H1 (cell line): ENCODE data around the gene CDH11. TPM values are rescaled to one million over a fixed set of nuclear protein-coding genes. Genes with fewer than 3 reads are reported as not detected.

ENCODE experiments used
- CTCF ChIA-PET: fragments of 300-600 bp; sonication (Branson Sonifier 250); formaldehyde crosslinking; loops from one replicate; lab custom pipeline; 2021; ENCODE audit not compliant: partially characterized antibody; lab: Charles Lee
- POLR2A ChIA-PET: fragments of 300-600 bp; sonication (Branson Sonifier 250); formaldehyde crosslinking; loops from one replicate; lab custom pipeline; 2021; ENCODE audit warnings: inconsistent platforms; ENCODE audit not compliant: partially characterized antibody; lab: Charles Lee
- DNase-seq, 2 experiments: peaks; one replicate each; pipeline versions ENCODE4 v3.0.0 to v3.0.0-alpha.2; 2010 to 2022; ENCODE audit warnings: low spot score in 2 of 2, low read depth in 1 of 2, mixed read lengths in 1 of 2
- FAIRE-seq: peaks from 2 replicates; lab custom pipeline; 2011; peaks lifted over from hg19 to GRCh38; lab: Jason Lieb, UNC
- H2AFZ ChIP-seq: 2 replicates; pipeline ENCODE4 v1.8.1; 2012; ENCODE audit warnings: low read length, inconsistent platforms
- H2AK5ac ChIP-seq: 2 replicates; pipeline ENCODE4 v1.6.1; 2013; ENCODE audit warnings: low read depth, low read length
- H2BK120ac ChIP-seq: replicated peaks from 2 replicates; pipeline ENCODE3; 2013; ENCODE audit warnings: low read depth, low read length, inconsistent platforms
- H2BK12ac ChIP-seq: 2 replicates; pipeline ENCODE4 v1.6.1; 2013; ENCODE audit warnings: low read depth, low read length
- H2BK15ac ChIP-seq: 2 replicates; pipeline ENCODE4 v1.6.1; 2013; ENCODE audit warnings: low read length
- H2BK20ac ChIP-seq: 2 replicates; pipeline ENCODE4 v1.6.1; 2013; ENCODE audit warnings: low read length
- H2BK5ac ChIP-seq: 2 replicates; pipeline ENCODE4 v1.6.1; 2013; ENCODE audit warnings: low read depth, low read length
- H3K14ac ChIP-seq: 2 replicates; pipeline ENCODE4 v1.6.1; 2013; ENCODE audit warnings: inconsistent platforms; ENCODE audit not compliant: insufficient read length
- H3K18ac ChIP-seq: 2 replicates; pipeline ENCODE4 v1.6.1; 2013; ENCODE audit warnings: low read length; ENCODE audit errors: extremely low read depth
- H3K23ac ChIP-seq: 2 replicates; pipeline ENCODE4 v1.6.1; 2013; ENCODE audit warnings: inconsistent platforms; ENCODE audit not compliant: insufficient read length
- H3K23me2 ChIP-seq: 2 replicates; pipeline ENCODE4 v1.6.1; 2013; ENCODE audit warnings: low read depth, low read length
- H3K27ac ChIP-seq: 2 replicates; pipeline ENCODE4 v1.6.1; 2011; ENCODE audit warnings: low read depth, low read length, inconsistent platforms
- H3K27me3 ChIP-seq, 4 experiments: replicated peaks in 1 of 4; 1 replicate in 1 of 4; 2 replicates in 3 of 4; pipeline versions ENCODE4 v1.6.1 to v1.8.1; 2011 to 2013; ENCODE audit warnings: low read length in 3 of 4, mild to moderate bottlenecking in 3 of 4, inconsistent platforms in 2 of 4, mixed read lengths in 2 of 4, moderate library complexity in 1 of 4; ENCODE audit not compliant: control insufficient read depth in 3 of 4, insufficient read depth in 3 of 4; ENCODE audit errors: extremely low read depth in 1 of 4
- H3K36me3 ChIP-seq, 4 experiments: 2 replicates each; pipeline versions ENCODE4 v1.6.1 to v1.8.1; 2011 to 2013; ENCODE audit warnings: mild to moderate bottlenecking in 4 of 4, low read length in 3 of 4, moderate library complexity in 2 of 4, control low read depth in 1 of 4, inconsistent platforms in 1 of 4; ENCODE audit not compliant: insufficient read depth in 4 of 4, control insufficient read depth in 2 of 4
- H3K4ac ChIP-seq: replicated peaks from 2 replicates; pipeline ENCODE3; 2013; ENCODE audit warnings: low read length, low read depth, mixed read lengths, inconsistent platforms; ENCODE audit not compliant: insufficient read length
- H3K4me1 ChIP-seq, 4 experiments: replicated peaks in 1 of 4; 1 replicate in 1 of 4; 2 replicates in 3 of 4; pipeline versions ENCODE4 v1.6.1 to v1.8.1; 2011 to 2013; ENCODE audit warnings: low read length in 3 of 4, inconsistent platforms in 2 of 4, mixed read lengths in 1 of 4; ENCODE audit not compliant: insufficient read depth in 4 of 4, control insufficient read depth in 3 of 4
- H3K4me2 ChIP-seq, 2 experiments: 2 replicates each; pipeline versions ENCODE4 v1.6.1 to v1.8.1; 2011 to 2013; ENCODE audit warnings: low read depth in 2 of 2, low read length in 2 of 2, control low read depth in 1 of 2, inconsistent platforms in 1 of 2, mild to moderate bottlenecking in 1 of 2; ENCODE audit not compliant: insufficient read depth in 1 of 2
- H3K4me3 ChIP-seq, 4 experiments: fragments of 200-600, 300-600 bp in 1 of 4; sonication (generic), shearing (Covaris generic), sonication (Bioruptor Twin) in 1 of 4; 2 replicates each; pipeline versions ENCODE4 v1.5.1 to v1.8.1; 2011 to 2016; ENCODE audit warnings: low read length in 4 of 4, low read depth in 3 of 4, control low read depth in 2 of 4, inconsistent platforms in 2 of 4, mild to moderate bottlenecking in 2 of 4, mixed read lengths in 1 of 4, moderate library complexity in 1 of 4; ENCODE audit not compliant: insufficient read depth in 2 of 4; ENCODE audit errors: extremely low read depth in 1 of 4
- H3K56ac ChIP-seq: replicated peaks from 2 replicates; pipeline ENCODE3; 2013; ENCODE audit warnings: low read depth, mild to moderate bottlenecking, mixed read lengths, low read length, inconsistent platforms; ENCODE audit not compliant: insufficient read length
- H3K79me1 ChIP-seq: 2 replicates; pipeline ENCODE4 v1.6.1; 2013; ENCODE audit warnings: low read depth, low read length, control low read depth
- H3K79me2 ChIP-seq, 2 experiments: 2 replicates each; pipeline versions ENCODE4 v1.6.1 to v1.8.1; 2012 to 2013; ENCODE audit warnings: low read length in 2 of 2, mild to moderate bottlenecking in 2 of 2, inconsistent platforms in 1 of 2; ENCODE audit not compliant: insufficient read depth in 2 of 2, control insufficient read depth in 1 of 2
- H3K9ac ChIP-seq, 4 experiments: replicated peaks in 1 of 4; 1 replicate in 1 of 4; 2 replicates in 3 of 4; pipeline versions ENCODE4 v1.6.1 to v1.8.1; 2011 to 2013; ENCODE audit warnings: low read depth in 3 of 4, low read length in 3 of 4, control low read depth in 2 of 4, mild to moderate bottlenecking in 2 of 4, moderate library complexity in 2 of 4, inconsistent platforms in 1 of 4; ENCODE audit errors: extremely low read depth in 1 of 4
- H3K9me3 ChIP-seq, 2 experiments: 2 replicates each; pipeline versions ENCODE4 v1.6.1 to v1.8.1; 2012 to 2013; ENCODE audit warnings: mild to moderate bottlenecking in 2 of 2, moderate library complexity in 2 of 2, control low read depth in 1 of 2, inconsistent platforms in 1 of 2, low read depth in 1 of 2, low read length in 1 of 2, mixed read lengths in 1 of 2; ENCODE audit not compliant: insufficient read depth in 2 of 2
- H4K20me1 ChIP-seq, 2 experiments: replicated peaks in 1 of 2; 2 replicates each; pipeline versions ENCODE3 to v1.8.1; 2011 to 2013; ENCODE audit warnings: inconsistent platforms in 2 of 2, low read length in 2 of 2, mild to moderate bottlenecking in 1 of 2; ENCODE audit not compliant: insufficient read depth in 2 of 2, control insufficient read depth in 1 of 2
- H4K5ac ChIP-seq: 2 replicates; pipeline ENCODE4 v1.6.1; 2013; ENCODE audit warnings: low read length, low read depth, mixed read lengths, inconsistent platforms; ENCODE audit not compliant: insufficient read length
- H4K8ac ChIP-seq: 2 replicates; pipeline ENCODE4 v1.8.0; 2013; ENCODE audit warnings: mild to moderate bottlenecking, moderate library complexity, low read length, inconsistent platforms; ENCODE audit not compliant: insufficient read depth; ENCODE audit errors: extremely low read depth
- H4K91ac ChIP-seq: replicated peaks from 2 replicates; pipeline ENCODE3; 2013; ENCODE audit warnings: low read length, mixed read lengths, inconsistent platforms; ENCODE audit not compliant: insufficient read length
- GABPA ChIP-seq: IDR thresholded peaks from 2 replicates; pipeline ENCODE4 v1.6.1; 2011; ENCODE audit warnings: mild to moderate bottlenecking, low read length, moderate library complexity, borderline replicate concordance; ENCODE audit not compliant: insufficient read depth
- JUN ChIP-seq: IDR thresholded peaks from 2 replicates; pipeline ENCODE4 v1.6.1; 2011; ENCODE audit warnings: low read depth, mild to moderate bottlenecking, improper control_type of control experiment, low read length
- SIRT6 ChIP-seq: IDR thresholded peaks from one replicate; pipeline ENCODE4 v1.7.1; 2012; ENCODE audit warnings: low read length, inconsistent platforms
- TCF12 ChIP-seq: IDR thresholded peaks from 2 replicates; pipeline ENCODE4 v1.6.1; 2011; ENCODE audit warnings: low read depth, mild to moderate bottlenecking, low read length
- WGBS, 2 experiments: shearing (Covaris generic) in 1 of 2; methylation state at CpG; one replicate each; pipeline versions ENCODE4 v1.1.6 to v1.1.7; 2013 to 2015; ENCODE audit warnings: low lambda C conversion rate in 2 of 2, mixed read lengths in 2 of 2, inconsistent platforms in 1 of 2, low coverage in 1 of 2, missing lambda C conversion rate in 1 of 2; ENCODE audit not compliant: insufficient replicate concordance in 2 of 2, insufficient coverage in 1 of 2, insufficient read length in 1 of 2; ENCODE audit errors: extremely low coverage in 1 of 2, missing lambda C conversion rate in 1 of 2; 5-methylcytosine and 5-hydroxymethylcytosine counted together
- polyA plus RNA-seq, 7 experiments: library from polyadenylated mRNA; depleted of rRNA in 3 of 7; stranded (reverse) in 5 of 7; unstranded in 2 of 7; fragments of >200 nt in 5 of 7; fragments of 200-250 nt in 2 of 7; gene quantifications; 1 replicate in 5 of 7; 2 replicates in 1 of 7; 4 replicates in 1 of 7; pipeline versions ENCODE4 v1.2.1 to v1.2.3, GENCODE V29; 2011 to 2013; ENCODE audit warnings: missing spikeins in 2 of 7, mixed read lengths in 2 of 7
- total RNA-seq: library from RNA; stranded (reverse); fragmentation: NEBNext Ultra II Directional; extraction: Animal tissue kit (Norgen Biotek cat#: 25700); gene quantifications from 2 replicates; pipeline ENCODE4 v1.2.1, GENCODE V29; 2021

Gene CDH11
- total and polyA plus RNA-seq, 2 of the 8 experiments (the other 6 are each of a cell fraction or from before 2014, with no cell fraction given) = 3.3 to 8.4 TPM

DNA sequence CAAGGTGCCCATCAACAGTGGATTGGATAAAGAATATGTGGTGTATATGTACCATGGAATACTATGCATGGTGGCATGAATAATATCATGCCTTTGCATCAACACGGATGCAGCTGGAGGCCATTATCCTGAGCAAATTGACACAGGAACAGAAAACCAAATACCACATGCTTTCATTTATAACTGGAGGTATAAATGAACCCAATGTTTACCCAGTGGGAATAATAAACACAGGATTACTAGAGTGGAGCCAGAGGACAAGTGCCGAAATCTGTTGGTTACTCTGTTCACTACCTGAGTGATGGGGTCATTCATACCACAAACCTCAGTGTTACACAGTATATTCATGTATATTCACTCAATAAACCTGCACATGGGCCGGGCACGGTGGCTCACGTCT lies 125.2 kb downstream of the CDH11 start:
- H3K23ac ChIP-seq = no peak overlapping the region
- no peaks in the 10 kb centered on the region for H3K79me1 ChIP-seq
- H3K4ac ChIP-seq = no peak overlapping the region
- no peaks in the 10 kb centered on the region for H3K79me2 ChIP-seq
- H2AFZ ChIP-seq = no peak overlapping the region
- H4K5ac ChIP-seq = no peak overlapping the region
- ChIA-PET CTCF (no interaction called here), POLR2A (no interaction called here)
- H2AK5ac ChIP-seq = no peak overlapping the region
- no peak overlapping the region for H3K4me3 ChIP-seq
- no peak overlapping the region for H2BK5ac ChIP-seq
- H3K9ac ChIP-seq = no peak overlapping the region
- DNase-seq (no peak), FAIRE-seq (no peak)
- no peak overlapping the region for H3K56ac ChIP-seq
- WGBS, 2 experiments = 92% methylated on average over 5 of the region's 5 CpGs; no CpG with 5 or more reads in 1 of the 2 experiments
- no peak overlapping the region for H2BK15ac ChIP-seq
- H2BK12ac ChIP-seq = no peak overlapping the region
- no peak overlapping the region for H2BK20ac ChIP-seq
- H3K23me2 ChIP-seq = no peaks in the 10 kb centered on the region; the same call in 1 of the 2 replicates
- no peak overlapping the region for H3K27ac ChIP-seq
- H3K9me3 ChIP-seq = no peaks in the 10 kb centered on the region
- no peak overlapping the region for H2BK120ac ChIP-seq
- H3K4me1 ChIP-seq = peaks cover 0 to 1% (median 0%) of the 10 kb centered on the region in 4 experiments; a peak in 2 of 7 replicates
- no peaks in the 10 kb centered on the region for H4K20me1 ChIP-seq
- no peak for TF ChIP-seq TCF12
- TF ChIP-seq JUN = no peak
- no peak for TF ChIP-seq GABPA
- TF ChIP-seq SIRT6 = no peak
- H4K91ac ChIP-seq = no peak overlapping the region
- H3K36me3 ChIP-seq = no peaks in the 10 kb centered on the region
- H3K18ac ChIP-seq = no peak overlapping the region
- no peak overlapping the region for H4K8ac ChIP-seq
- H3K27me3 ChIP-seq = no peaks in the 10 kb centered on the region
- H3K14ac ChIP-seq = no peak overlapping the region
- no peak overlapping the region for H3K4me2 ChIP-seq
